Gastroesophageal sphincter (tissue), 4 donors: ENCODE measurements around the gene HSP90AB1. TPM values are rescaled to one million over a fixed set of nuclear protein-coding genes. Genes with fewer than 3 reads are reported as not detected.

Source experiments
- ATAC-seq: fragments of 150-250 bp; one replicate; pipeline ENCODE4 v1.9.1; 2016; ENCODE audit warnings: mild to moderate bottlenecking, moderate library complexity
- H3K27ac ChIP-seq, 4 donors: fragments of 200-600 bp; sonication (generic) in 3 of 4; 1 replicate in 3 of 4; 2 replicates in 1 of 4; pipeline ENCODE4 v1.5.1; 2016 to 2019
- H3K27me3 ChIP-seq: fragments of 200-600 bp; sonication (generic); one replicate; pipeline ENCODE4 v1.5.1; 2019
- H3K36me3 ChIP-seq, 2 donors: fragments of 200-600 bp; sonication (generic); one replicate each; pipeline ENCODE4 v1.5.1; 2019; ENCODE audit warnings: control low read depth in 1 of 2
- H3K4me1 ChIP-seq, 3 donors: fragments of 200-600 bp; sonication (generic); 1 replicate in 2 of 3; 2 replicates in 1 of 3; pipeline ENCODE4 v1.5.1; 2016 to 2019; ENCODE audit warnings: control low read depth in 2 of 3
- H3K4me3 ChIP-seq, 2 donors: fragments of 200-600 bp; sonication (generic); one replicate each; pipeline ENCODE4 v1.5.1; 2019; ENCODE audit warnings: mild to moderate bottlenecking in 1 of 2, moderate library complexity in 1 of 2
- H3K9me3 ChIP-seq, 3 donors: fragments of 200-600 bp; sonication (generic); one replicate each; pipeline ENCODE4 v1.5.1; 2017 to 2019; ENCODE audit warnings: control low read depth in 2 of 3
- CTCF ChIP-seq, 4 experiments: fragments of 200-600 bp in 2 of 4; fragments of 450-650 bp in 2 of 4; sonication (generic) in 1 of 4; IDR thresholded peaks; one replicate each; pipeline ENCODE4 v1.5.1; 2017 to 2019; ENCODE audit warnings: antibody characterized with exemption in 4 of 4, mild to moderate bottlenecking in 2 of 4, moderate library complexity in 2 of 4
- EP300 ChIP-seq: sonication (generic); formaldehyde crosslinking; IDR thresholded peaks from one replicate; pipeline ENCODE4 v1.6.1; 2017; ENCODE audit warnings: antibody characterized with exemption, mild to moderate bottlenecking
- POLR2A ChIP-seq, 2 donors: fragments of 450-650 bp; IDR thresholded peaks; one replicate each; pipeline ENCODE4 v1.6.1; 2017; ENCODE audit warnings: antibody characterized with exemption in 2 of 2, mild to moderate bottlenecking in 2 of 2, moderate library complexity in 1 of 2
- POLR2AphosphoS5 ChIP-seq: sonication (generic); formaldehyde crosslinking; IDR thresholded peaks from one replicate; pipeline ENCODE4 v1.6.1; 2017; ENCODE audit warnings: antibody characterized with exemption
- WGBS, 2 donors: methylation state at CpG; one replicate each; pipeline ENCODE4 v1.1.5; 2018; ENCODE audit warnings: low coverage in 1 of 2; 5-methylcytosine and 5-hydroxymethylcytosine counted together
- total RNA-seq, 4 donors: library from RNA; depleted of rRNA; stranded (reverse); fragments of >200 nt; gene quantifications; one replicate each; pipeline ENCODE4 v1.1.0, GENCODE V29; 2016

The HSP90AB1 gene
- total RNA-seq = 100 to 1,000 TPM; 553 to 749 (median 626) TPM

- Histone ChIP-seq H3K4me3 (peak within 1 kb of the TSS; percentile 63 to 79), H3K4me1 (peaks cover 0 to 51% (median 18%) of the 10 kb centered on the region in 3 donors), H3K9me3 (no peaks in the 10 kb centered on the region), H3K36me3 (peaks cover 0 to 35% of the 10 kb centered on the region in 2 donors), H3K27ac (peak within 1 kb of the TSS; percentile 87 to 100 (median 98)), H3K27me3 (no peaks in the 10 kb centered on the region)
- TF ChIP-seq POLR2AphosphoS5 = peak; percentile 100
- no peak for TF ChIP-seq CTCF (IDR thresholded peaks at IDR 0.05)
- peak; percentile 99 for TF ChIP-seq POLR2A (IDR thresholded peaks at IDR 0.05)
- 0 to 1% methylated on average over 5 to 19 of the region's 34 CpGs for WGBS, 2 donors
- peak; percentile 92 for ATAC-seq
Observed at GRCh38 chr6:44246663-44247337, at the start of gene HSP90AB1. TSS of gene HSP90AB1 (plus strand) at chr6:44247101. CDS start at chr6:44248630, 1,529 bp downstream.

GRCh38 chr6:44198684-44199083, 48.2 kb upstream of the HSP90AB1 start:
- no peak for TF ChIP-seq CTCF (IDR thresholded peaks at IDR 0.05)
- TF ChIP-seq POLR2AphosphoS5 = no peak
- no peak for TF ChIP-seq POLR2A (IDR thresholded peaks at IDR 0.05)
- TF ChIP-seq EP300 = no peak
- H3K27ac ChIP-seq = no peak overlapping the region
- no peaks in the 10 kb centered on the region for H3K36me3 ChIP-seq
- no peaks in the 10 kb centered on the region for H3K27me3 ChIP-seq
- 95% methylated on average over 2 of the region's 3 CpGs; no CpG with 5 or more reads in 1 of the 2 donors for WGBS, 2 donors
- no peak overlapping the region for H3K4me3 ChIP-seq
- H3K9me3 ChIP-seq = no peaks in the 10 kb centered on the region
- no peaks in the 10 kb centered on the region for H3K4me1 ChIP-seq
- no peak for ATAC-seq

- H3K27ac ChIP-seq = no peak overlapping the region
- 73 to 100% methylated on average over 2 of the region's 4 CpGs for WGBS, 2 donors
Observed at GRCh38 chr6:44199883-44200282, 47.0 kb upstream of the HSP90AB1 start.

GRCh38 chr6:44201200-44201599, 45.7 kb upstream of the HSP90AB1 start:
- no peaks in the 10 kb centered on the region for H3K36me3 ChIP-seq
- TF ChIP-seq POLR2AphosphoS5 (no peak), POLR2A (IDR thresholded peaks at IDR 0.05) (no peak), CTCF (IDR thresholded peaks at IDR 0.05) (no peak), EP300 (no peak)
- no peak overlapping the region for H3K4me3 ChIP-seq
- H3K4me1 ChIP-seq = no peaks in the 10 kb centered on the region
- ATAC-seq = no peak
- WGBS, 2 donors = 100% methylated on average over 1 of the region's 3 CpGs; no CpG with 5 or more reads in 1 of the 2 donors
- peak overlapping the region in 1 of 4 donors; percentile 9 for H3K27ac ChIP-seq
- no peaks in the 10 kb centered on the region for H3K9me3 ChIP-seq
- no peaks in the 10 kb centered on the region for H3K27me3 ChIP-seq

More at GRCh38 chr6:44199883-44200282, 47.0 kb upstream of the HSP90AB1 start:
- Histone ChIP-seq H3K36me3 (no peaks in the 10 kb centered on the region), H3K9me3 (no peaks in the 10 kb centered on the region), H3K4me1 (no peaks in the 10 kb centered on the region), H3K27me3 (no peaks in the 10 kb centered on the region), H3K4me3 (no peak overlapping the region)
- no peak for ATAC-seq
- TF ChIP-seq POLR2AphosphoS5 (no peak), CTCF (IDR thresholded peaks at IDR 0.05) (no peak), EP300 (no peak), POLR2A (IDR thresholded peaks at IDR 0.05) (no peak)

GRCh38 chr6:44201638-44202303, 45.1 kb upstream of the HSP90AB1 start:
- Histone ChIP-seq H3K4me3 (no peak overlapping the region), H3K27me3 (no peaks in the 10 kb centered on the region), H3K27ac (peak overlapping the region in 1 of 4 donors; percentile 9), H3K36me3 (no peaks in the 10 kb centered on the region), H3K4me1 (no peaks in the 10 kb centered on the region), H3K9me3 (no peaks in the 10 kb centered on the region)
- 71 to 88% methylated on average over 3 to 9 of the region's 11 CpGs for WGBS, 2 donors
- no peak for ATAC-seq
- TF ChIP-seq CTCF (IDR thresholded peaks at IDR 0.05) (no peak), POLR2A (IDR thresholded peaks at IDR 0.05) (no peak), POLR2AphosphoS5 (no peak), EP300 (no peak)
